IMR-90 (cell line): ENCODE data around the gene MAML3. TPM values are rescaled to one million over a fixed set of nuclear protein-coding genes. Genes with fewer than 3 reads are reported as not detected.

ENCODE experiments used
- ATAC-seq: fragments of 200-7000 bp; cut with Tn5 transposase; 2 replicates; pipeline ENCODE4 v1.9.1; 2020; ENCODE audit warnings: low read depth, mild to moderate bottlenecking, moderate library complexity
- BruUV-seq: library from RNA; stranded (reverse); fragments of 400-500 nt; replicated peaks from 2 replicates; lab custom pipeline; 2021; lab: Mats Ljungman, UMichigan
- CTCF ChIA-PET: fragments of 300-600 bp; formaldehyde crosslinking; extraction: SDS; loops from one replicate; lab custom pipeline; 2021; ENCODE audit warnings: antibody characterized with exemption; lab: Yijun Ruan, JAX
- POLR2A ChIA-PET: fragments of 300-600 bp; sonication (Branson Sonifier 250); formaldehyde crosslinking; loops from one replicate; lab custom pipeline; 2022; ENCODE audit warnings: antibody characterized with exemption; ENCODE audit not compliant: unreplicated experiment; lab: Charles Lee
- DNase-seq: peaks from one replicate; pipeline ENCODE4 v3.0.0; 2013
- H2AFZ ChIP-seq: replicated peaks from 2 replicates; pipeline ENCODE3; 2013; ENCODE audit warnings: low read length, mild to moderate bottlenecking; ENCODE audit not compliant: poor library complexity
- H2AK5ac ChIP-seq: 2 replicates; pipeline ENCODE4 v1.6.1; 2013; ENCODE audit warnings: low read depth, low read length, inconsistent platforms
- H2AK9ac ChIP-seq: replicated peaks from 2 replicates; pipeline ENCODE3; 2013; ENCODE audit warnings: mild to moderate bottlenecking, low read depth, low read length, moderate library complexity; ENCODE audit not compliant: poor library complexity
- H2BK120ac ChIP-seq: 2 replicates; pipeline ENCODE4 v1.6.1; 2013; ENCODE audit warnings: low read depth, low read length, inconsistent platforms
- H2BK15ac ChIP-seq: 3 replicates; pipeline ENCODE4 v1.6.1; 2013; ENCODE audit warnings: low read depth, low read length, inconsistent platforms
- H2BK20ac ChIP-seq: 2 replicates; pipeline ENCODE4 v1.6.1; 2013; ENCODE audit warnings: low read depth, mild to moderate bottlenecking, inconsistent platforms, low read length, moderate library complexity
- H2BK5ac ChIP-seq: 2 replicates; pipeline ENCODE4 v1.6.1; 2013; ENCODE audit warnings: mild to moderate bottlenecking, low read depth, low read length, inconsistent platforms; ENCODE audit not compliant: poor library complexity, severe bottlenecking
- H3K14ac ChIP-seq: replicated peaks from 2 replicates; pipeline ENCODE4 v1.6.1; 2013; ENCODE audit warnings: low read depth, low read length, inconsistent platforms
- H3K18ac ChIP-seq: 2 replicates; pipeline ENCODE4 v1.6.1; 2013; ENCODE audit warnings: low read depth, low read length, control low read depth
- H3K23ac ChIP-seq: 2 replicates; pipeline ENCODE4 v1.6.1; 2013; ENCODE audit warnings: low read depth, low read length, inconsistent platforms
- H3K27ac ChIP-seq: 2 replicates; pipeline ENCODE4 v1.5.1; 2013; ENCODE audit warnings: mild to moderate bottlenecking, control low read depth, low read length; ENCODE audit not compliant: insufficient read depth
- H3K27me3 ChIP-seq: 2 replicates; pipeline ENCODE4 v1.6.1; 2013; ENCODE audit warnings: low read length; ENCODE audit not compliant: control insufficient read depth, insufficient read depth
- H3K36me3 ChIP-seq: 2 replicates; pipeline ENCODE4 v1.6.1; 2013; ENCODE audit warnings: low read length, mixed read lengths; ENCODE audit not compliant: control insufficient read depth, insufficient read depth
- H3K4ac ChIP-seq: 2 replicates; pipeline ENCODE4 v1.6.1; 2013; ENCODE audit warnings: low read depth, low read length, inconsistent platforms
- H3K4me1 ChIP-seq: 2 replicates; pipeline ENCODE4 v1.6.1; 2013; ENCODE audit warnings: low read length, mixed read lengths; ENCODE audit not compliant: control insufficient read depth, insufficient read depth
- H3K4me2 ChIP-seq: 2 replicates; pipeline ENCODE4 v1.6.1; 2013; ENCODE audit warnings: low read depth, mild to moderate bottlenecking, control low read depth, low read length, moderate library complexity
- H3K4me3 ChIP-seq: 2 replicates; pipeline ENCODE4 v1.5.1; 2013; ENCODE audit warnings: low read depth, mild to moderate bottlenecking, control low read depth, low read length, moderate library complexity; ENCODE audit not compliant: insufficient read depth
- H3K56ac ChIP-seq: 2 replicates; pipeline ENCODE4 v1.6.1; 2013; ENCODE audit warnings: low read length, inconsistent platforms; ENCODE audit not compliant: insufficient read depth; ENCODE audit errors: extremely low read depth
- H3K79me1 ChIP-seq, 2 experiments: 2 replicates each; pipeline ENCODE4 v1.6.1; 2013; ENCODE audit warnings: low read length in 2 of 2, inconsistent platforms in 1 of 2, low read depth in 1 of 2
- H3K9ac ChIP-seq: 2 replicates; pipeline ENCODE4 v1.6.1; 2013; ENCODE audit warnings: low read depth, low read length, control low read depth
- H3K9me1 ChIP-seq: 2 replicates; pipeline ENCODE4 v1.6.1; 2013; ENCODE audit warnings: low read length, inconsistent platforms; ENCODE audit not compliant: insufficient read depth
- H3K9me3 ChIP-seq: 2 replicates; pipeline ENCODE4 v1.6.1; 2013; ENCODE audit warnings: low read length; ENCODE audit not compliant: control insufficient read depth, insufficient read depth
- H4K20me1 ChIP-seq: 2 replicates; pipeline ENCODE4 v1.6.1; 2013; ENCODE audit warnings: low read length, inconsistent platforms; ENCODE audit not compliant: insufficient read depth
- H4K5ac ChIP-seq: 2 replicates; pipeline ENCODE4 v1.6.1; 2013; ENCODE audit warnings: mild to moderate bottlenecking, low read depth, low read length, control low read depth
- H4K8ac ChIP-seq, 2 experiments: 2 replicates each; pipeline ENCODE4 v1.6.1; 2013; ENCODE audit warnings: low read depth in 2 of 2, low read length in 2 of 2, control low read depth in 1 of 2, inconsistent platforms in 1 of 2
- H4K91ac ChIP-seq: 2 replicates; pipeline ENCODE4 v1.6.1; 2013; ENCODE audit warnings: low read depth, low read length, inconsistent platforms; ENCODE audit not compliant: insufficient read depth
- MAZ ChIP-seq: IDR thresholded peaks from 2 replicates; pipeline ENCODE4 v1.6.1; 2012; ENCODE audit warnings: low read depth, mild to moderate bottlenecking, low read length, improper control_type of control experiment, moderate library complexity, borderline replicate concordance
- MXI1 ChIP-seq: IDR thresholded peaks from 2 replicates; pipeline ENCODE4 v1.6.1; 2012; ENCODE audit warnings: low read depth, mild to moderate bottlenecking, low read length, moderate library complexity, borderline replicate concordance
- NFE2L2 ChIP-seq: fragments of 150-350 bp; IDR thresholded peaks from 2 replicates; pipeline ENCODE4 v1.6.1; 2016; ENCODE audit warnings: low read depth, mild to moderate bottlenecking, low read length
- WGBS, 2 experiments: methylation state at CpG; one replicate each; pipeline versions ENCODE4 v1.1.5 to v1.1.7; 2013; ENCODE audit warnings: missing lambda C conversion rate in 2 of 2; ENCODE audit not compliant: insufficient read length in 1 of 2; ENCODE audit errors: extremely low coverage in 2 of 2; 5-methylcytosine and 5-hydroxymethylcytosine counted together
- dilution Hi-C: fragments of 300-500 bp; cut with HindIII; formaldehyde crosslinking; loops from one replicate; pipeline ENCODE4 v1.14.3; 2018; ENCODE audit warnings: low sequenced_read_pairs; ENCODE audit not compliant: unreplicated experiment
- in situ Hi-C: fragments of 300-500 bp; cut with MboI; formaldehyde crosslinking; loops from 3 replicates; pipeline ENCODE4 v1.14.3; 2019; ENCODE audit warnings: low sequenced_read_pairs, inconsistent platforms, mixed read lengths
- intact Hi-C: fragments of 100-400 bp; cut with micrococcal nuclease; formaldehyde crosslinking; loops from 2 replicates; pipeline ENCODE4 v1.10.0; 2022
- polyA plus RNA-seq, 3 experiments: library from polyadenylated mRNA; depleted of rRNA; stranded (reverse); fragments of >200 nt; gene quantifications; 2 replicates each; pipeline ENCODE4 v1.2.3, GENCODE V29; 2012; ENCODE audit warnings: low replicate concordance in 1 of 3
- total RNA-seq: library from RNA; depleted of rRNA; stranded (reverse); fragments of >200 nt; gene quantifications from 2 replicates; pipeline ENCODE4 v1.2.3, GENCODE V29; 2012

The MAML3 gene
- total and polyA plus RNA-seq, 2 of the 4 experiments (the other 2 are of a cell fraction), result 0.90 to 1.7 TPM

- CTCF ChIA-PET, result no interaction called here
- H3K56ac ChIP-seq, result no peak overlapping the region
- no peaks in the 10 kb centered on the region for H3K36me3 ChIP-seq
- H3K9ac ChIP-seq, result no peak overlapping the region
- no peak overlapping the region for H3K4ac ChIP-seq
- ATAC-seq, result no peak
- POLR2A ChIA-PET, result no interaction called here
- H4K5ac ChIP-seq, result no peak overlapping the region
- no peak overlapping the region for H2BK120ac ChIP-seq
- no peak overlapping the region for H2BK5ac ChIP-seq
- H3K9me1 ChIP-seq, result no peaks in the 10 kb centered on the region; the same call in 1 of the 2 replicates
- no peak overlapping the region for H3K14ac ChIP-seq
- no peak overlapping the region for H2AK9ac ChIP-seq
- intact Hi-C loops, result no loop called here
- no peak overlapping the region for H3K4me2 ChIP-seq
- H2BK15ac ChIP-seq, result no peak overlapping the region
- no peaks in the 10 kb centered on the region for H3K27me3 ChIP-seq
- H2AFZ ChIP-seq, result no peak overlapping the region
- DNase-seq, result no peak
- H3K18ac ChIP-seq, result no peak overlapping the region
- no peaks in the 10 kb centered on the region; a peak in 1 of 4 replicates for H3K79me1 ChIP-seq
- H3K23ac ChIP-seq, result peak overlapping the region; percentile 13; the same call in 1 of the 2 replicates
- H3K9me3 ChIP-seq, result no peaks in the 10 kb centered on the region
- dilution Hi-C loops, result no loop called here
- H3K27ac ChIP-seq, result no peak overlapping the region
- peaks cover 8% of the 10 kb centered on the region for H3K4me1 ChIP-seq
- no peaks in the 10 kb centered on the region for H4K20me1 ChIP-seq
- H3K4me3 ChIP-seq, result no peak overlapping the region
- no TSS peak for BruUV-seq
- no peak overlapping the region for H4K8ac ChIP-seq
- no peak overlapping the region for H4K91ac ChIP-seq
- H2BK20ac ChIP-seq, result no peak overlapping the region
- no peak overlapping the region for H2AK5ac ChIP-seq
- 50% methylated on average over 2 of the region's 5 CpGs; no CpG with 5 or more reads in 1 of the 2 experiments for WGBS, 2 experiments
- in situ Hi-C loops, result loop anchor here (5.0 kb wide), 1 partner anchor 264 kb away; no protein-coding TSS in a partner anchor
- TF ChIP-seq MAZ (no peak), NFE2L2 (no peak), MXI1 (no peak)
Observed at GRCh38 chr4:139743027-139743426, 411.0 kb downstream of the MAML3 start.
